CD4-positive, alpha-beta T cell treated with Interleukin-15 for 1 hour (primary cell): ENCODE measurements around the gene COLQ.
"Not testable (repeated sequence)": the region's sequence is repeated elsewhere in the genome, so short reads cannot be mapped to it uniquely, and the experiment has no call there.

Experiments
- DNase-seq: peaks from one replicate; pipeline ENCODE4 v3.0.0-alpha.2; 2020

Gene COLQ

GRCh38 chr3:15521573-15521965 lies at the start of gene COLQ:
COLQ (minus strand) TSS chr3:15521706; CDS start chr3:15521625, 81 bp downstream.
- no peak for DNase-seq

- DNase-seq, result no peak
These were observed 41.7 kb upstream of the COLQ start for GRCh38 chr3:15563190-15563589.

GRCh38 chr3:15562560-15562959 lies 41.1 kb upstream of the COLQ start:
- no peak for DNase-seq

- no peak for DNase-seq
These were observed 37.1 kb upstream of the COLQ start for GRCh38 chr3:15558581-15558980.

- peak; percentile 68 for DNase-seq
These were observed 36.0 kb upstream of the COLQ start for GRCh38 chr3:15557511-15557946.

GRCh38 chr3:15556512-15556911 lies 35.0 kb upstream of the COLQ start:
- DNase-seq, result no peak

GRCh38 chr3:15553749-15554148 lies 32.2 kb upstream of the COLQ start:
- no peak for DNase-seq

GRCh38 chr3:15551902-15552301 lies 30.4 kb upstream of the COLQ start:
- DNase-seq, result no peak

GRCh38 chr3:15549846-15550245 lies 28.3 kb upstream of the COLQ start:
- DNase-seq, result no peak

GRCh38 chr3:15542614-15543013 lies 21.1 kb upstream of the COLQ start:
- DNase-seq, result no peak

- DNase-seq, result no peak
These were observed 19.9 kb upstream of the COLQ start for GRCh38 chr3:15541371-15541770.

GRCh38 chr3:15539066-15539465 lies 17.6 kb upstream of the COLQ start:
- no peak for DNase-seq

GRCh38 chr3:15538345-15538744 lies 16.8 kb upstream of the COLQ start:
- no peak for DNase-seq

GRCh38 chr3:15536856-15537255 lies 15.3 kb upstream of the COLQ start:
- DNase-seq, result no peak

GRCh38 chr3:15535732-15536131 lies 14.2 kb upstream of the COLQ start:
- no peak for DNase-seq

GRCh38 chr3:15532614-15533013 lies 11.1 kb upstream of the COLQ start:
- DNase-seq, result not testable (repeated sequence)

GRCh38 chr3:15531346-15531745 lies 9.8 kb upstream of the COLQ start:
- DNase-seq, result no peak

GRCh38 chr3:15528854-15529537 lies 7.5 kb upstream of the COLQ start:
- DNase-seq, result no peak

- DNase-seq, result no peak
These were observed 5.5 kb upstream of the COLQ start for GRCh38 chr3:15527031-15527459.

- no peak for DNase-seq
These were observed 4.3 kb upstream of the COLQ start for GRCh38 chr3:15525790-15526189.

GRCh38 chr3:15523660-15524417 lies 2.3 kb upstream of the COLQ start:
- no peak for DNase-seq

GRCh38 chr3:15522016-15522415 lies 510 bp upstream of the COLQ start:
- no peak for DNase-seq

- DNase-seq, result no peak
These were observed 518 bp downstream of the COLQ start for GRCh38 chr3:15520804-15521572.

- peak; percentile 21 for DNase-seq
These were observed 1.3 kb downstream of the COLQ start for GRCh38 chr3:15520185-15520584.
